SK-N-SH treated with all-trans-retinoic acid at 6 μM for 48 hours (cell line): ENCODE data around the gene PLCE1.

Source experiments
- ESRRG ChIP-seq: fragments of 250-450 bp; sonication (Bioruptor Pico); IDR thresholded peaks from 2 replicates; pipeline ENCODE4 v1.6.1; 2021; ENCODE audit warnings: mild to moderate bottlenecking
- GLIS3 ChIP-seq: fragments of 250-450 bp; sonication (Bioruptor Pico); IDR thresholded peaks from 2 replicates; pipeline ENCODE4 v1.5.0; 2020; ENCODE audit warnings: mild to moderate bottlenecking, moderate library complexity
- SNAI2 ChIP-seq: fragments of 250-450 bp; sonication (Bioruptor Pico); IDR thresholded peaks from 2 replicates; pipeline ENCODE4 v1.5.0; 2020; ENCODE audit warnings: mild to moderate bottlenecking, moderate library complexity
- TCF4 ChIP-seq: fragments of 250-450 bp; sonication (Bioruptor Pico); IDR thresholded peaks from 2 replicates; pipeline ENCODE4 v1.8.0; 2021; ENCODE audit warnings: mild to moderate bottlenecking, moderate library complexity, borderline replicate concordance
- TOX ChIP-seq: fragments of 250-450 bp; sonication (Bioruptor Pico); IDR thresholded peaks from 2 replicates; pipeline ENCODE4 v1.8.0; 2021; ENCODE audit warnings: mild to moderate bottlenecking, moderate library complexity, borderline replicate concordance
- ZC3H10 ChIP-seq: fragments of 250-450 bp; sonication (Bioruptor Pico); IDR thresholded peaks from 2 replicates; pipeline ENCODE4 v1.5.1; 2021; ENCODE audit warnings: mild to moderate bottlenecking, moderate library complexity
- ZFP3 ChIP-seq: fragments of 250-450 bp; sonication (Bioruptor Pico); IDR thresholded peaks from 2 replicates; pipeline ENCODE4 v1.5.0; 2020; ENCODE audit warnings: mild to moderate bottlenecking, moderate library complexity
- ZNF565 ChIP-seq: fragments of 450-650 bp; formaldehyde crosslinking; conservative IDR thresholded peaks from 2 replicates; pipeline ENCODE4 v1.5.0; 2020; ENCODE audit warnings: low read depth, mild to moderate bottlenecking, moderate library complexity
- ZNF70 ChIP-seq: fragments of 450-650 bp; formaldehyde crosslinking; IDR thresholded peaks from 2 replicates; pipeline ENCODE4 v1.5.0; 2020; ENCODE audit warnings: mild to moderate bottlenecking, moderate library complexity
- TF ChIP-seq, protein P1 (sequence below): fragments of 250-450 bp; sonication (Bioruptor Pico); IDR thresholded peaks from 2 replicates; pipeline ENCODE4 v1.8.0; 2020; ENCODE audit warnings: mild to moderate bottlenecking, moderate library complexity, borderline replicate concordance

DNA sequence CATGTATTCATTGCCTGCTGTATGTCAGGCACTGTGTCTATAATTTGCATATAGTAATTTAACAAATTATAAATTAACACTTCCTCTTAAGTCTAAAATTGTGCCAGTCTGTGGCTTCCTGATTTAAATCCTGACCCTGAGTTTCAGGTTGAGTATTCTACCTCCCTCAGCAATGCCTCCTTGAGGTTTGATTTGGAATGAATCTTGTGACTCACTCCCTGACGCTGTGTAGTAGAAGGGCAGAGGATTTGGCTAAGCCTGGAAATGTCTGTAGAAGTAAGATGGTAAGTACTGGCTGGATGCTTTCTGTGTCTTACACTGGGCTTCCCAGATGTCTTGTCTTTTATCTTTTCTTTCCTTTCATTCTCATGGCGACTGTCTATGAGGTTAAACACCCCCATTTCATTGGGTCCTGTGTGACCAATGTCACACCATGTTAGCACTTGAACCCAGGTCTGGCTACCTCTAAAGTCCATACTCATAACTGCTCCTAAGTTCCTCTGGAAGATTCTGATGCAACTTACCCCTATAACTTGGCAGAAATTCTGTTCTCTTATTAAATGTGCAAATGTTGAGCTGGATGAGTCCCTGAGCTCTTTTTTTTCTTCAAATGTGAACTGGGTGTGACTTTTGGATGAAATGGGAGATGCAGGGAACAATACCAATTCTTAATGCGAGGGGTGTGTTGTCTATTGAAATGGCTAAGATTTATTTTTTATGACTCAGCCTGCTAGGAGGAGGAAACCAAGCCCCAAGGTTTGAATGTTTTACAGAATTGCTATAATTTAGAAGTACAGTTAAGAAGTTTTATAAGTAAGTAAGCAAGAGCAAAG, 48.5 kb downstream of the PLCE1 start:
- TF ChIP-seq ZC3H10 (no peak), ESRRG (no peak), ZNF565 (CRISPR knock-in tag) (no peak), GLIS3 (CRISPR knock-in tag) (no peak), TOX (CRISPR knock-in tag) (no peak), ZFP3 (CRISPR knock-in tag) (no peak), SNAI2 (CRISPR knock-in tag) (no peak), ZNF70 (CRISPR knock-in tag) (no peak), TCF4 (CRISPR knock-in tag) (no peak)
- TF ChIP-seq, protein P1, sequence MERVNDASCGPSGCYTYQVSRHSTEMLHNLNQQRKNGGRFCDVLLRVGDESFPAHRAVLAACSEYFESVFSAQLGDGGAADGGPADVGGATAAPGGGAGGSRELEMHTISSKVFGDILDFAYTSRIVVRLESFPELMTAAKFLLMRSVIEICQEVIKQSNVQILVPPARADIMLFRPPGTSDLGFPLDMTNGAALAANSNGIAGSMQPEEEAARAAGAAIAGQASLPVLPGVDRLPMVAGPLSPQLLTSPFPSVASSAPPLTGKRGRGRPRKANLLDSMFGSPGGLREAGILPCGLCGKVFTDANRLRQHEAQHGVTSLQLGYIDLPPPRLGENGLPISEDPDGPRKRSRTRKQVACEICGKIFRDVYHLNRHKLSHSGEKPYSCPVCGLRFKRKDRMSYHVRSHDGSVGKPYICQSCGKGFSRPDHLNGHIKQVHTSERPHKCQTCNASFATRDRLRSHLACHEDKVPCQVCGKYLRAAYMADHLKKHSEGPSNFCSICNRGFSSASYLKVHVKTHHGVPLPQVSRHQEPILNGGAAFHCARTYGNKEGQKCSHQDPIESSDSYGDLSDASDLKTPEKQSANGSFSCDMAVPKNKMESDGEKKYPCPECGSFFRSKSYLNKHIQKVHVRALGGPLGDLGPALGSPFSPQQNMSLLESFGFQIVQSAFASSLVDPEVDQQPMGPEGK (CRISPR knock-in tag): no peak
